OCI-LY7 (cell line): Measurements from ENCODE around the gene RARB. TPM values are rescaled to one million over a fixed set of nuclear protein-coding genes. Genes with fewer than 3 reads are reported as not detected.

Experiments
- BruUV-seq: library from RNA; stranded (reverse); fragments of 400-500 nt; replicated peaks from 2 replicates; lab custom pipeline; 2021; lab: Mats Ljungman, UMichigan
- CTCF ChIA-PET: fragments of 300-600 bp; sonication (Branson Sonifier 250); formaldehyde crosslinking; loops from one replicate; lab custom pipeline; 2022; ENCODE audit warnings: antibody characterized with exemption; ENCODE audit not compliant: unreplicated experiment; lab: Charles Lee
- POLR2A ChIA-PET: fragments of 300-600 bp; sonication (Branson Sonifier 250); formaldehyde crosslinking; loops from one replicate; lab custom pipeline; 2022; ENCODE audit warnings: antibody characterized with exemption; lab: Charles Lee
- DNase-seq: peaks from one replicate; pipeline ENCODE4 v3.0.0-alpha.2; 2015; ENCODE audit warnings: low spot score
- H2AFZ ChIP-seq: fragments of 200-600 bp; sonication (generic), shearing (Covaris generic); 2 replicates; pipeline ENCODE4 v1.6.1; 2014; ENCODE audit warnings: mild to moderate bottlenecking, antibody characterized with exemption, low read length, moderate library complexity
- H3K27ac ChIP-seq: fragments of 200-600 bp; sonication (generic); 2 replicates; pipeline ENCODE4 v1.5.1; 2014; ENCODE audit warnings: mixed run types, low read depth, mild to moderate bottlenecking, moderate library complexity, low read length, inconsistent platforms; ENCODE audit not compliant: poor library complexity, severe bottlenecking
- H3K36me3 ChIP-seq: fragments of 200-600 bp; sonication (generic); 2 replicates; pipeline ENCODE4 v1.6.1; 2014; ENCODE audit warnings: mild to moderate bottlenecking, antibody characterized with exemption, low read length, moderate library complexity, mixed read lengths; ENCODE audit not compliant: insufficient read depth
- H3K4me1 ChIP-seq: fragments of 200-600 bp; sonication (generic); 2 replicates; pipeline ENCODE4 v1.5.1; 2014; ENCODE audit warnings: mild to moderate bottlenecking, low read length; ENCODE audit not compliant: insufficient read depth, poor library complexity, severe bottlenecking
- H3K4me2 ChIP-seq: fragments of 200-600 bp; sonication (generic); 2 replicates; pipeline ENCODE4 v1.6.1; 2014; ENCODE audit warnings: mild to moderate bottlenecking, low read length
- H3K4me3 ChIP-seq: fragments of 200-600 bp; sonication (generic); 2 replicates; pipeline ENCODE4 v1.5.1; 2014; ENCODE audit warnings: mild to moderate bottlenecking, low read depth, low read length; ENCODE audit not compliant: poor library complexity, severe bottlenecking
- H3K79me2 ChIP-seq: fragments of 200-600 bp; sonication (generic); 2 replicates; pipeline ENCODE4 v1.6.1; 2016; ENCODE audit warnings: low read depth, mild to moderate bottlenecking, low read length, moderate library complexity, mixed read lengths; ENCODE audit not compliant: insufficient read depth
- H3K9me2 ChIP-seq: fragments of 200-600 bp; sonication (generic); 2 replicates; pipeline ENCODE4 v1.6.1; 2016; ENCODE audit warnings: mild to moderate bottlenecking, low read length, mixed read lengths; ENCODE audit not compliant: insufficient read depth
- H3K9me3 ChIP-seq: fragments of 200-600 bp; sonication (generic); 2 replicates; pipeline ENCODE4 v1.6.1; 2014; ENCODE audit warnings: mild to moderate bottlenecking, mixed run types, low read length, mixed read lengths
- H4K20me1 ChIP-seq: fragments of 200-600 bp; sonication (generic); 2 replicates; pipeline ENCODE4 v1.6.1; 2014; ENCODE audit warnings: mild to moderate bottlenecking, antibody characterized with exemption, low read length, moderate library complexity, mixed read lengths; ENCODE audit not compliant: insufficient read depth
- EZH2phosphoT487 ChIP-seq: fragments of 200-600 bp; sonication (generic); IDR thresholded peaks from 2 replicates; pipeline ENCODE4 v1.6.1; 2018; ENCODE audit warnings: low read depth, borderline replicate concordance, mild to moderate bottlenecking, mixed run types, antibody characterized with exemption, low read length, moderate library complexity, mixed read lengths
- intact Hi-C: fragments of 100-400 bp; cut with micrococcal nuclease; formaldehyde crosslinking; loops from one replicate; pipeline ENCODE4 v1.10.0; 2022; ENCODE audit not compliant: unreplicated experiment
- total RNA-seq, 2 experiments: library from RNA; depleted of rRNA in 1 of 2; stranded (reverse); fragments of >200 nt in 1 of 2; shearing (Covaris generic) in 1 of 2; gene quantifications; 2 replicates each; pipeline ENCODE4 v1.2.3, GENCODE V29; 2014 to 2022
- TF ChIP-seq, protein P1 (sequence below): fragments of 200-600 bp; sonication (generic); conservative IDR thresholded peaks from 2 replicates; pipeline ENCODE4 v1.5.1; 2014; ENCODE audit warnings: mild to moderate bottlenecking, antibody characterized with exemption, low read length, moderate library complexity, mixed read lengths

Gene RARB
- total RNA-seq, 2 experiments from 2014 or later = not detected

GRCh38 chr3:25380222-25380739, 47.8 kb upstream of the RARB start:
- Histone ChIP-seq H2AFZ (no peak overlapping the region), H3K79me2 (no peaks in the 10 kb centered on the region), H3K4me2 (no peak overlapping the region), H3K4me3 (no peak overlapping the region), H3K9me2 (no peaks in the 10 kb centered on the region), H4K20me1 (no peaks in the 10 kb centered on the region), H3K9me3 (no peaks in the 10 kb centered on the region), H3K36me3 (no peaks in the 10 kb centered on the region), H3K27ac (no peak overlapping the region), H3K4me1 (no peaks in the 10 kb centered on the region)
- ChIA-PET POLR2A (interaction anchor here (0.7 kb wide), 1 partner anchor 128 kb away, joined by 3 read pairs; no protein-coding TSS in a partner anchor), CTCF (interaction anchor here (0.6 kb wide), 1 partner anchor 44 kb away, joined by 3 read pairs; no protein-coding TSS in a partner anchor)
- intact Hi-C loops = no loop called here
- no TSS peak for BruUV-seq
- no peak for DNase-seq
- no peak for TF ChIP-seq EZH2phosphoT487
- TF ChIP-seq, protein P1, sequence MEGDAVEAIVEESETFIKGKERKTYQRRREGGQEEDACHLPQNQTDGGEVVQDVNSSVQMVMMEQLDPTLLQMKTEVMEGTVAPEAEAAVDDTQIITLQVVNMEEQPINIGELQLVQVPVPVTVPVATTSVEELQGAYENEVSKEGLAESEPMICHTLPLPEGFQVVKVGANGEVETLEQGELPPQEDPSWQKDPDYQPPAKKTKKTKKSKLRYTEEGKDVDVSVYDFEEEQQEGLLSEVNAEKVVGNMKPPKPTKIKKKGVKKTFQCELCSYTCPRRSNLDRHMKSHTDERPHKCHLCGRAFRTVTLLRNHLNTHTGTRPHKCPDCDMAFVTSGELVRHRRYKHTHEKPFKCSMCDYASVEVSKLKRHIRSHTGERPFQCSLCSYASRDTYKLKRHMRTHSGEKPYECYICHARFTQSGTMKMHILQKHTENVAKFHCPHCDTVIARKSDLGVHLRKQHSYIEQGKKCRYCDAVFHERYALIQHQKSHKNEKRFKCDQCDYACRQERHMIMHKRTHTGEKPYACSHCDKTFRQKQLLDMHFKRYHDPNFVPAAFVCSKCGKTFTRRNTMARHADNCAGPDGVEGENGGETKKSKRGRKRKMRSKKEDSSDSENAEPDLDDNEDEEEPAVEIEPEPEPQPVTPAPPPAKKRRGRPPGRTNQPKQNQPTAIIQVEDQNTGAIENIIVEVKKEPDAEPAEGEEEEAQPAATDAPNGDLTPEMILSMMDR = no peak

DNA sequence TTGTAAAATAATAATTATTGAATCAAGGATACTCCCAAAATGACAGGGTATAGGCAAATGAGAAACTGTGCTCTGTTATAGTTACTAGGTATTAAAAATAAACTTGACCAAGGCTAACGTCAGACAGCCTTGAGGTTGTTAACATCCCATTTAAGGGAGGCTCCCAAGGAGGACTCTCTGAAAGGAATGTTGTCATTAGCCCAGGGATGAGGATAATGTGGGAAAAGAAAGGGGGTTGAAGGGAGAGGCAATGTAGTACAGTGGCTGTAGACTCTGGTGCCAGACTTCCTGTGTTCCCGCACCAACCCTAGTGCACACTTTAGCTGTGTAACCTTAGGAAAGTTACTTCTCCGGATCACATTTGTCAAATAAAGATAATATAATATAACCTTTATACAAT, 47.0 kb upstream of the RARB start:
- BruUV-seq = no TSS peak
- Histone ChIP-seq H3K9me3 (no peaks in the 10 kb centered on the region), H3K4me3 (no peak overlapping the region), H4K20me1 (no peaks in the 10 kb centered on the region), H3K4me2 (no peak overlapping the region), H3K27ac (no peak overlapping the region), H3K4me1 (no peaks in the 10 kb centered on the region), H3K36me3 (no peaks in the 10 kb centered on the region), H2AFZ (no peak overlapping the region), H3K9me2 (no peaks in the 10 kb centered on the region), H3K79me2 (no peaks in the 10 kb centered on the region)
- TF ChIP-seq EZH2phosphoT487 = no peak
- TF ChIP-seq, protein P1 = no peak
- DNase-seq = no peak
- CTCF ChIA-PET = no interaction called here
- intact Hi-C loops = no loop called here
- POLR2A ChIA-PET = no interaction called here

GRCh38 chr3:25384471-25384870, 43.6 kb upstream of the RARB start:
- H3K9me3 ChIP-seq = no peaks in the 10 kb centered on the region
- no peaks in the 10 kb centered on the region for H3K9me2 ChIP-seq
- no peak overlapping the region for H2AFZ ChIP-seq
- no peak overlapping the region for H3K4me2 ChIP-seq
- H3K4me1 ChIP-seq = no peaks in the 10 kb centered on the region
- ChIA-PET POLR2A (no interaction called here), CTCF (no interaction called here)
- H4K20me1 ChIP-seq = no peaks in the 10 kb centered on the region
- DNase-seq = no peak
- no peaks in the 10 kb centered on the region for H3K36me3 ChIP-seq
- no peaks in the 10 kb centered on the region for H3K79me2 ChIP-seq
- no peak overlapping the region for H3K4me3 ChIP-seq
- BruUV-seq = no TSS peak
- no peak for TF ChIP-seq EZH2phosphoT487
- TF ChIP-seq, protein P1 = no peak
- H3K27ac ChIP-seq = no peak overlapping the region
- intact Hi-C loops = no loop called here
